T-helper 9 cell (primary cell): ENCODE results near the gene ARRB1.
A peak's percentile ranks its signal among the peaks of the same experiment; 100 is the strongest.
"Not testable (repeated sequence)": the region's sequence is repeated elsewhere in the genome, so short reads cannot be mapped to it uniquely, and the experiment has no call there.

ENCODE experiments used
- DNase-seq: peaks from one replicate; pipeline ENCODE4 v3.0.0-alpha.2; 2020
- total RNA-seq, 2 donors: gene quantifications; one replicate each; lab custom pipeline; 2026; lab: John Stamatoyannopoulos, UW

ARRB1 gene
- 23.3 to 43.0 reads per million in 2 donors for total RNA-seq

DNA sequence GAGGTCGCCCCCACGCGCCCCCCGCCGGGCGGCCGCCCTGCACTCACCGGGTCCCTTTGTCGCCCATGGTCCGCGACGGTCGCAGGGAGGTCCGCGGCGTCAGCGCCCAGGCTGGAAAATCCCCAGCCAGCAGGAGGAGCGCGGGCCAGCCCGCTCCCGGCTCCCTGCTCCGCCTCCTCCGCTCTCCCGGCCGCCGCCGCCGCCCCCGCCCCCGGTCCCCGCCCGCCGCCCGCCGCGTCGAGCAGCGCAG, at the start of gene ARRB1:
TSS of gene ARRB1 (minus strand) at position 121 of the 250 bp plus-strand sequence. CDS start at position 67, 54 bp downstream.
- DNase-seq, result no peak

DNA sequence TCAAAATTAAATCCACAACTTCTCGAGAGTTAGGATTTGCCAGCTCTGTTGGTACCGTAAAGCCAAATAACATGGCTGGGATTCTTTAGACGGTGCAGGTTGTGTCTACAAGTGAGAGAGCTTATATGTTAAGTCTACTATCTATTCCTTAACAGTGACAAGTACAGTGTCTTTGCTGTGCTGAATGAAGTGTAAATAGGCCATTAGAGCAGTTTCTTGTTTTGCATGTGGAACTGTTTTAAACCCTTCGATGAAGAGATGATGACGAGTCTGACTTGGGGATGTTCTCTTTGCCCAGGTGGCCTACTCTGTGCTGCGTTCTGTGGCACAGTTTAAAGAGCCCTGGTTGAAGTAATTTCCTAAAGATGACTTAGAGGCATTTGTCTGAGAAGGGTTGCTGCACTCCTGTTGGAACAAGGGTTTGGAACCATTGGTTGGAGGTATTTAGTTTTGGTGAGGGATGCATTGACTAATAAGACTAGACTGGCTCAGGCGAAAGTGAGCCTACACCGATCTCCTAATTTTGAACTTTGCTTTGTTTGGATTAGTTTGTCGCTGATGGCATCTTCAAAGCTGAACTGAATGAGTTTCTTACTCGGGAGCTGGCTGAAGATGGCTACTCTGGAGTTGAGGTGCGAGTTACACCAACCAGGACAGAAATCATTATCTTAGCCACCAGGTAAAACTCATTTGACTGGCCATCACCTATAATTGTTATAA, 48.8 kb upstream of the ARRB1 start:
- no peak for DNase-seq

DNA sequence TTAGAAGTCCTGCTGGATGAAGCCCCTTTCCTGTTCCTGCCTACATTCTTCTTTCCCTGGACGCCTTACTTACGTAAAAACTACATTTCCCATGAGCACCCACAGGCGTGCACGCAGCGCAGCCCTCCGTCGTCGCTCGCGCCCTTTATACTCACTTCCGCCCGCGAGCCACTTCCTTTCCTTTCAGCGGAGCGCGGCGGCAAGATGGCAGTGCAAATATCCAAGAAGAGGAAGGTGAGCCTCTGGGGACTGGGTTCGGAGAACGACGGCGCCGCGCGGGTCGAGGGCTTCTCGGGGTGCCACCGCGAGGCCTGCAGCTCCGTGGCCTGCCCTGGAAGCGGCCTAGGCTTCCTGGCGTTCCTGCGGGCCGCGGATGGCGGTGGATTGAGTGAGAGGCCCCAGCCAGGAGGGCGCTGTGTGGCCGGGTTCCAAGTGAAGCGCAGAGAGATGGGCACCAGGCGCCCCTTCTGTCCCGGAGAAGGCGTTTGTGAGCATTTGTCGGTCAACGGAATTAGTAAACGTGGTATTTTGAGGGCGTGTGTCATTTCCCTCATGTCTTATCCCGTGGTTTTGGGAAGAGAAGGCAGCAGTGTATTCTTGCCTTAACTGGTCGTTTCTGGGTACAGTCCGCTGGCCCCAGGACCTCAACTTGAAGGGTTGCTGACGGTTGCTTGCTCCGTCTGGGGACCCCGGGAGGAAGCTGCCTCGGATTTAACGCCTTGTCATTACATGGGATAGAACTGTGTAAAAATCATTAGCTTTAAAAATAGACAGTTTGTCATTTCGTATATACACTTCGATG, 48.1 kb upstream of the ARRB1 start, which contains the start of gene RPS3:
TSS of gene RPS3 (plus strand) at position 175 of the 802 bp plus-strand sequence. CDS start at position 205, 30 bp downstream.
- peak; percentile 82 for DNase-seq

DNA sequence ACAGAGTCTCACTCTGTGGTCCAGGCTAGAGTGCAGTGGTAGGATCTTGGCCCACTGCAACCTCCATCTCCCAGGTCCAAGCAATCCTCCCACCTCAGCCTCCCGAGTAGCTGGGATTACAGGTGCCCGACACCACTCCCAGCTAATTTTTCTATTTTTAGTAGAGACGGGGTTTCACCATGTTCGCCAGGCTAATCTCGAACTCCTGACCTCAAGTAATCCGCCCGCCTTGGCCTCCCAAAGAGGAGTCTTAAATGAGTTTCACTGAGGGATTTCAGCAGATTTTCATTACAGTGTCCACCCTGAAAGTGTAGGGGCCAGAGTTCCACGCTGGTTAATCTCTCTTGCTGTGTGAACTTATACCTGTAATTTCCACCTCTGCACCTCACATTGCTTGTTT, 47.4 kb upstream of the ARRB1 start:
- no peak for DNase-seq

DNA sequence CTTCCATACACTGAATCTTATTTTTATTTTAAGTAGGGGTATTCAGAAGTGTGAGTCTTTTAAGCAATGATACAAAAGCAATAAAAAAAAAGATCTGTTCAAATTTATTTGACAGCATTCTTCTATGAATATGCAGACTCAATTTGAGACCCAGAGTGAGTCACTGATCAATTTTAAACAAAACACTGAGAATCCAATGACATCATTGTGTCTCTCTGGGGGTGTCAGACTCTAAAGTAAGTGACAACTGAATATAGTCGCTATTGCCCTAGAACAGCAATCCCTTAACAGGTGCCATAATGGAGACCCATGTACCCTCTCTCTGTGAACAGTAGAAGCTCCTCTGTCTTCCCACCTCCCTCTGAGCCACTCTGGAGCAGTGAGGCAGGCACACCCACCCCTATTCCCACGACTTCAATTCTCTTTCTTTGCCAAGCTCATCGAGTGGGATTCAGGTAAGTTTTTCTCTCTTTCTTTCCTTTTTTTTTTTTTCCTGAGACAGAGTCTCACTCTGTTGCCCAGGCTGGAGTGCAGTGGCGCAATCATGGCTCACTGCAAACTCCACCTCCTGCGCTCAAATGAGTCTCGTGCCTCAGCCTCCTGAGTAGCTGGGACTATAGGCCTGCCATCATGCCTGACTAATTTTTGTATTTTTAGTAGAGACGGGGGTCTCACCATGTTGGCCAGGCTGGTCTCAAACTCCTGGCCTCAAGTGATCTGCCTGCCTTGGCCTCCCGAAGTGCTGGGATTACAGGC, 42.8 kb upstream of the ARRB1 start:
- DNase-seq, result no peak

DNA sequence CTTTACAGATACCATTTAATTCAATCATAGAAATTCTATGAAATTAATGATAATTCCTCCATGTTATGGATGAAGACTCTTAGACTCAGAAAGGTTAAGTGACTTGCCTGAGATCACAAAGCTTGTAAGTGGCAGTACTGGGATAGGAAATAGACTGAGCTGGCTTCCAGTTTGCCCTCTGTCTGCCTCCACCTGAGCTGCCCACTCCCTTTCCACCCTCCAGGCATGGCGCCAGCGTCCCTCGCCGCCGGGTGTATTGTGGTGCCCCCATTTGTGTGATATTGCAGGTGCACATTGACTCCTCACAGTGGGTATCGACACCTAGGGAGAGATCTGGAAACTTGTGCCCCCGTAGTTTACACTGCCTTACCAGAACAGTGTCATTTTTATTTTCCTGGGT, 38.5 kb upstream of the ARRB1 start:
- DNase-seq, result no peak

DNA sequence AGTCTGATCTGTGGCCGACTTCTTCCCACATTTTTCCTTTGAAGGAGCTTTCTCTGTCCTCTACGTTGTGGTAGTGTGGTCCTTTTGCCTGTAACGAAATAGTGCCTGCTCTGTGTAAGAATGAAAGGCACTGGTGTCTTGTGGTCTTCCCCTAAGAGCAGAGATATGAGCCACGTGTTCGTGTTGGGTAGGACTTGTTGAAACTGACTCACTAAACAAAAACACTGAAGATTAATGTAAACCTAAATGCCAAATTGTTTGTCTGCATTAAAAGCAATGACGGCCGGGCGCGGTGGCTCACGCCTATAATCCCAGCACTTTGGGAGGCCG, 37.8 kb upstream of the ARRB1 start:
- no peak for DNase-seq

DNA sequence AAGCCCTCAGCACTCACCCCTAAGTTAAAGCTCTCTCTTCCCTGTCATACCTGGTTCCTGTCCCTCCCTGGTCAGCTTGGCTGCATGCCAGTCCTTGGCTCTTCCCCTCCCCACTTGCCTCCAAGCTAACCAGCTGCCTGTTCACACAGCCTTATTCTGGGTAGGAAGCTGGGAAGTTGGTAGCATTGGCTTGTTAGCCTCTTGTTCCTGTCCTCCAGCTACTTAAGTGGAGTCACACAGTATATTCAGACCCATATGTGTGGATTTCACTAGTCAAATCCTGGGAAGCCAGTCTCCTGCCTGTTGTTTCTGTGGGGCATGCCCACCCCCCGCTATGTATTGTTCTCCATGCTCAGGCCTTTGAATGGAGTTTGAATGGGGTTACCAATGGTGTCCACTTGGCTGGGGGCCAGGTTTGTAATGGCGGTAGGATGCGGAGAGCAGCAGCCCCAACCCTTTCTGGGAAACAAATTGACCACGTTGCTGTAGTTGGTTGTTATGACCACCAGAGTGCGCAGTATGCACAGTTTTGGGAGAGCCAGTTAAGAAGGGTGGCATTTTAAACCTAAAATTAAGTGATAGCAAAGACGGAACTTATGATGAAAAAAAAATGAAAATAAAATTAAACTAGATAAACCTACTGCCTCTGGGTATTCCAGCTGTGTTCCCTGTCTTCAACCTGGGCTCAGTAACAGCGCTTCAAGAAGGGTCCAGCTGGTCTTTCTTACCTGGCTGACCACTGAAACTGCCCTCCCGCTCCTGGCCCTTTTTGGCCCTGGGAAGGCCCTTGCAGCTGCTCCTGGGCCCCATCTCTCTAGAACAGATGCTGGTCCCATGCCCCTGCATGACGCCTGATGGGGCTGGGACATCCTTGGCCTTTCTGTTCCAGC, 37.2 kb upstream of the ARRB1 start:
- DNase-seq, result peak; percentile 43

DNA sequence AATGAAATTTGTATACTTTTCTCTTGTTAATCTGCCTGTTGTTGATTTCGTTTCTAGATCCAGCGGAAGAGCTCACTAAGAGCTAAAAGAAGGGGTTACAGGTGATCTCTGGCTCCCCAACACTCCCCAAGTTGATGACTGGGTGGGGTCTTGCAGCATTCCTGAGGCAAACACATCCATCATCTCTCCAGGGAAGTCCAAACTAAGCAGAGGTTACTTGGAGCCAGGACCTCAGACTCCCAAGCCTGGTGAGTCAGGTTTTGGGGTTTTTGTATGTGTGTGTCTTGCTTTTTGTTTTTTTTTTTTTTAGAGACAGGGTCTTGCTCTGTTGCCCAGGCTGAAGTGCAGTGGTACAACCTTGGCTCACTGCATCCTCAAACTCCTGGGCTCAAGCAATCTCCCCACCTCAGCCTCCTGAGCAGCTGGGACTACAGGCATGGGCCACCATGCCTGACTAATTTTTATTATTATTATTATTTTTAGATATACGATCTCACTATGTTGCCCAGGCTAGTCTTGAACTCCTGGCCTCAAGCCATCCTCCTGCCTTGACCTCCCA, 36.4 kb upstream of the ARRB1 start:
- DNase-seq, result no peak

DNA sequence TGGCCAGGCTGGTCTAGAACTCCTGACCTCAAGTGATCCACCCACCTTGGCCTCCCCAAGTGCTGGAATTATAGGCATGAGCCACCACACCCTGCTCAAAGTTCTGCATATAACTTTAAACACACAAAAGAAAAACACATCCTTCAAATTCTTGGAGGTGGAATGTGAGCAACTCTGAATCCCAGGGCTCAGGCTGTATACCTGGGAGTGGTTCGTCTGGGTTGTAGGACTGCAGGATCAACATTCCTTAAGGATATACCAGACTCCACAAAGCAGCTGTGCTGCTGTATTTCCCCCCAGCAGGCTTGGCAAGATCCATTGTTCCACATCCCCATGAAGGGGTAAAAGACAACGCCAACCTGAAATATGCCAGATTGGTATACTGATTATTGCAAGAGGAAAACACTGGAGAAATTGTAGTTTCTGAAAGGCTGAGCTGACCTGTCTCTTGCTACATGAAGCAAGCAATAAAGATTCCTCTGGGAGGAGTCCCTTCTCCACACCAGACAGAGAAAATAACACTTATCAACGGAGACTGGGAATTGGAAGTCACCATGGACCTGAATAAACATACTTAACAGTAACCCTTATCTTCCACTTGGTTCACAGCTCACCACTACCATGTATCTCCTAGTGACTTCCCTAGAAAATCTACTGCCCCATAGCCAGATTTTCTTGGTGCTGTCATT, 35.6 kb upstream of the ARRB1 start:
- no peak for DNase-seq

DNA sequence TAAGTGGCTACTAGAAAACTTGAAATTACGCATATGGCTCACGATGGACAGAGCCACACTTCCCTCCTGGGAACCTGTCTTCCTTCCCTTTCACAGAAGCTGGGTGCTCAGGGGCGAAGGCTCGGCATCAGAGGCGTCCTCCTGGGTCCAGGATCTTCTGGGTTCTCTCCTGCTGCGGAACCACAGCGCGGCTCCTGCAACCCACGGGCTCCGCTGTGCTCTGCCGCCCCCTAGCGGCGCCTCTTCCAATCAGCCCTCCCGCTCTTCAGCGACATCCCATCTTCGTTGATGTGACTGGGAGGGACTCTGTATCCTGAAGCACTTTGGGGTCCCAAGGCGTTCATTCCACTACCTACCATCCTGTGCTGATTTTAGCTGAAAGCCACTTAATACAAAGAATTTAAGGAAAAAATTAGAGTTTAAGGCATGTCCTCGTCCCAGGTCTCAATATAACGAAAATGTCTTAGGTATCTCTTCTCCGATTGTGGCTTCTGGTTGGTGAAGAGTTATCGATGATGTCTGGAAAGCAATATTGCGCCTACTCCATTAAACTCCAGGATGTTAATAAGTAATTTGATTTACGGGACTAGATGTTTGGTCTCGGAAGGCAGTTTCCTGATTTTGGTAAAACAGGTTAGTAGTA, 33.1 kb upstream of the ARRB1 start:
- DNase-seq, result peak; percentile 78

DNA sequence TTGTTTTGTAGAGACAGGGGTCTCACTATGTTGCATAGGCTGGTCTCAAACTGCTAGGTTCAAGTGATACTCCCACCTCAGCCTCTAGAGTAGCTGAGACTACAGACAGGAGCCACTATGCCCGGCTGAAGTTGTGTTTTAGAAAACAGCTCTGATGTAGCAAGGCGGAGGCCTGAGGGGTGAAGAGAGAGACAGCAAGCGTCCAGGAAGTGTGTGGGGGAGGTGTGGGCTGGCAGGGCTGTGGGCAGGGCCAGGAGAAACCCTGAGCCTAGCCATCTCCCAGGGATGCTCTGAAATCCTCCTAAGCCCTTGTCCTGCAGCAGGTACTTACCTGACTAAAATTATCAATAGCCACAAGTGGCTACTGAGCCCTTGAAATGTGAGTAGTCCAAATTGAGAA, 31.8 kb upstream of the ARRB1 start:
- no peak for DNase-seq

DNA sequence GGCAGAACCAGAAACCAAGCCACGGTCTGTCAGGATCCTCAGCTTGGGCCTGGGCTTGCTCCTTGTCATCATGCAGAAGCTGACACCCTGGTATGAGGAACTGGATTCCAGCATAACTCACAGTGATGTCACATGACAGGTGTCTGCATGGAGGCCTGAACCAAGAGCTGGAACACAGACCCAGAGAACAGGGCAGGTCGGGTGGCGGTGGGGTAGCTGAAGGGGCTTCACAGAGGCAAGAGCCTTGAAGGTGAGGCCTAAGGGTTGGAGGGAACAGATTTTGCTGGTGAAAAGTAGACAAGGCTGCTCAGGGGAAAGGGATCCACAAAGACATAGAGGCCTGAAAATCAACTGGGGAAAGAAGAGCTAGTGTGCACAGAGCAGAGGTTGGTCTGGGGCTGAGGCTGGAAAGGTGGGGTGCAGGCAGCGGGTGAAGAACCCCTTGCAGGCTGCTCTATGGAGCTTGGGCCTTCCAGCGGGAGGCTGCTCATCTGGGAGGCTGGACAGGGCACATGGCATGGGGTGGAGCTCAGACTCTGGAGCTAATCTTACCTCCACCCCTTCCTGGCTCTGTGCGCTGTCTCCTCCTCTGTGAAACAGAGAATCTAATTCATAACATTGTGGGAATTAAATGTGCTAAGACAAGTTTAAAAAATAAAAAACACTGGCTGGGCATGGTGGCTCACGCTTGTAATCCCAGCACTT, 29.4 kb upstream of the ARRB1 start:
- no peak for DNase-seq

DNA sequence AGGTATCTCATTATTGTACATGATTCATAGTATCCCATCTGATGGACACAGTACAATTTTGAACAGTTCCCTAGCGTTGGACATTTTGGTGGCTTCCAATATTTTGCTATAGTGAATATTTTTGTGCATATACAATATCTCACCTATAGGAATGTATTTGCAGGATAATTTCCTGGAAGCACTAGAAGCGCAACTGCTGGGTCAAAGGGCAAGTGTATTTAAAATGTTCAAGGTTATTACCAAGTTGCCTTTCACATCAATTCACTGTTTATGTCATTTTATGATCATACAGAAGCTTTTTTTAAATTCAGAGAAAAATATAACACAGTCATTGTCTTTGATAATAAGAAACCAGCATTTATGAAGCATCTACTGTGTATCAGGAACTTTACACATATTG, 28.8 kb upstream of the ARRB1 start:
- no peak for DNase-seq

DNA sequence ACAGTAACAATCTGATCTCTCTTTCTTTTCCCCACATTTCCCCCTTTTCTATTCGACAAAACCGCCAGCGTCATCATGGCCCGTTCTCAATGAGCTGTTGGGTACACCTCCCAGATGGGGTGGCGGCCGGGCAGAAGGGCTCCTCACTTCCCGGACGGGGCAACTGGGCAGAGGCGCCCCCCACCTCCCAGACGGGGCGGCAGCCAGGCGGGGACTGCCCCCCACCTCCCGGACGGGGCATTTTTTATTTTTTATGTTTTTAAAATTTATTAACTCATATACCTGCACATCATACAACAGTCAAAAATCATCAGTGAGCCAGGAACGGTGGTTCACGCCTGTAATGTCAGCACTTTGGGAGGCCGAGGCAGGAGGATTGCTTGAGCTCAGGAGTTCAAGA, 27.3 kb upstream of the ARRB1 start:
- not testable (repeated sequence) for DNase-seq

DNA sequence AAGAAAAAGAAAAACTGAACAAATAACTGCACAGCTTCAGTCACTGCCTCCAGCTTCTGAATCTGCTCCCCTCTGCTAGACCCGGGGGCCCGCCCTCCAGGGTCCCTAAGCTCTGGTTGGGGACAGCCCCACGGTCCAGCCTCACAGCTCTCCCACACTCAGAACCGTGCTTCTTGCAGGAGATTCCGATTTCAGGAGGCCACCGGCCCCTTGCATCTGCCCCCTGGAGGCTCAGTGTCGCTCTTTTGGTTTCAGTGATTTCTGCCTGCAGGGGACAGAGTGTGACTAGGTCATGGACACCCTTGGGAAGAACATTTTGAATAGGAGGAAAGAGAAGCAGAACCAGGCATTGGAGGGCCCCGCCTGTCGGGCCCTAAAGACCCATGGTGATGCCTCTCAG, 24.7 kb upstream of the ARRB1 start:
- no peak for DNase-seq

DNA sequence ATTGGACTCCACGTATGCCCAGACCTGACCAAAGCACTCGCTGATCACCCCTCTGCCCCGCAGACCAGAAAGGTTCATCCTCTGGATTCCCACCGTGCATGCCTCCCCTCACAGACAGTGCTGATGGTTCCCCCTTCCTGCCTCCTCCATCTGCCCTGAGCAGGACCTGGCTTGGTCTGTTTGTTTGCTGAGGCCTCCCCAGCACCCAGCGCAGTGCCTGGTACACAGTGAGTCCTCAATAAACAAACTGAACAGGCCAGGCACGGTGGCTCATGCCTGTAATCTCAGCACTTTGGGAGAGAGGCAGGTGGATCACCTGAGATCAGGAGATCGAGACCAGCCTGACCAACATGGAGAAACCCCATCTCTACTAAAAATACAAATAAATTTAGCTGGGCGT, 24.2 kb upstream of the ARRB1 start:
- no peak for DNase-seq

DNA sequence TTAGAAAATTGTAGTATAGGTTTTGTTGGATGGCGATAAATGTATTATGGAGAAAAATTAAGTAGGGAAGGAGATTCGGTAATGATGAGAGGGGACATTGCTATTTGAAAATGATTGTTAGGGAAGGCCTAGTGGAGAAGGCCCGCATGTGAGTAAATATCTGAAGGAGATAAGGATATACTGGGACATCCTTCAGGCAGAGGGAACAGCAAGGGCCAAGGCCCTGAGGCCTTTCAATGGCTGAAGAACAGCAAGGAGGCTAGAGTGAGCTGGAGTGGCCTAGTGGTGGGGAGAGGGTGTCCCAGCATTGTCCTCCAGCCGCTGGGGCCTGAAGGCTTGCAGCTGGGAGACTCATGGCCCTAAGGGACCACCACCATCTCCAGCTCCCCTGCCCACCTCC, 23.2 kb upstream of the ARRB1 start:
- no peak for DNase-seq

DNA sequence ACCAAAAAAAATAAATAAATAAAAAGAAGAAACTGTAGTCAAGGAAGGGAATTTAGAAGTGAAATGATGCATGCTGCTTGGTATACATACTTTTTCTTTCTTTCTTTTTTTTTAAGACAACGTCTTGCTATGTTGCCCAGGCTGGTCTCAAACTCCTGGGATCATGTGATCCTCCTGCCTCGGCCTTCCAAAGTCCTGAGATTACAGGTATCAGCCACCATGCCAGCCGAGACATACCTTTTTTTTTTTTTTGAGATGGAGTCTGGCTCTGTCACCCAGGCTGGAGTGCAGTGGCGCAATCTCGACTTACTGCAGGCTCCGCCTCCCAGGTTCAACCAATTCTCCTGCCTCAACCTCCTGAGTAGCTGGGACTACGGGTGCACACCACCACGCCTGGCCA, 21.7 kb upstream of the ARRB1 start:
- no peak for DNase-seq
